ENCODE data around the gene TM9SF1. TPM values are rescaled to one million over a fixed set of nuclear protein-coding genes. Genes with fewer than 3 reads are reported as not detected.

TM9SF1 gene
- total RNA-seq, 1 experiment from 2014 or later: 44.7 TPM

Small RNA genes within 50 kb of the gene (microRNA-seq; reads per million reads assigned to microRNA genes)
- gene MIR7703 (ENCODE audit: unreplicated experiment): not detected

Other genes with a start within 250 kb of the TM9SF1 start
- 13.5 TPM for gene DHRS4, start 241.7 kb downstream of the TM9SF1 start, total RNA-seq (2021; ENCODE audit: unreplicated experiment)
- 8.0 TPM for gene DHRS4L2, start 206.5 kb downstream of the TM9SF1 start, total RNA-seq (2021; ENCODE audit: unreplicated experiment)
- gene CARMIL3, start 143.4 kb downstream of the TM9SF1 start, total RNA-seq (2021; ENCODE audit: unreplicated experiment): 0.15 TPM
- gene CPNE6, start 123.9 kb downstream of the TM9SF1 start, total RNA-seq (2021; ENCODE audit: unreplicated experiment): not detected
- 24.5 TPM for gene PCK2, start 101.1 kb downstream of the TM9SF1 start, total RNA-seq (2021; ENCODE audit: unreplicated experiment)
- 37.4 TPM for gene DCAF11, start 80.7 kb downstream of the TM9SF1 start, total RNA-seq (2021; ENCODE audit: unreplicated experiment)
- gene NRL, start 80.5 kb downstream of the TM9SF1 start, total RNA-seq (2021; ENCODE audit: unreplicated experiment): 1.4 TPM
- gene FITM1, start 64.8 kb downstream of the TM9SF1 start, total RNA-seq (2021; ENCODE audit: unreplicated experiment): 0.46 TPM
- 130 TPM for gene PSME1, start 59.2 kb downstream of the TM9SF1 start, total RNA-seq (2021; ENCODE audit: unreplicated experiment)
- 42.5 TPM for gene EMC9, start 53.9 kb downstream of the TM9SF1 start, total RNA-seq (2021; ENCODE audit: unreplicated experiment)
- 188 TPM for gene PSME2, start 48.8 kb downstream of the TM9SF1 start, total RNA-seq (2021; ENCODE audit: unreplicated experiment)
- 48.6 TPM for gene RNF31, start 47.9 kb downstream of the TM9SF1 start, total RNA-seq (2021; ENCODE audit: unreplicated experiment)
- gene IRF9, start 34.2 kb downstream of the TM9SF1 start, total RNA-seq (2021; ENCODE audit: unreplicated experiment): 24.5 TPM
- gene REC8, start 23.4 kb downstream of the TM9SF1 start, total RNA-seq (2021; ENCODE audit: unreplicated experiment): 9.8 TPM
- gene IPO4, start 6.6 kb downstream of the TM9SF1 start, total RNA-seq (2021; ENCODE audit: unreplicated experiment): 103 TPM
- not detected for gene TSSK4, start 10.3 kb upstream of the TM9SF1 start, total RNA-seq (2021; ENCODE audit: unreplicated experiment)
- gene CHMP4A, start 18.0 kb upstream of the TM9SF1 start, total RNA-seq (2021; ENCODE audit: unreplicated experiment): 42.4 TPM
- gene MDP1, start 20.6 kb upstream of the TM9SF1 start, total RNA-seq (2021; ENCODE audit: unreplicated experiment): 8.9 TPM
- gene NEDD8, start 36.9 kb upstream of the TM9SF1 start, total RNA-seq (2021; ENCODE audit: unreplicated experiment): 155 TPM
- 45.9 TPM for gene GMPR2, start 37.5 kb upstream of the TM9SF1 start, total RNA-seq (2021; ENCODE audit: unreplicated experiment)
- 53.8 TPM for gene TINF2, start 47.2 kb upstream of the TM9SF1 start, total RNA-seq (2021; ENCODE audit: unreplicated experiment)
- 2.3 TPM for gene TGM1, start 67.7 kb upstream of the TM9SF1 start, total RNA-seq (2021; ENCODE audit: unreplicated experiment)
- gene RABGGTA, start 76.2 kb upstream of the TM9SF1 start, total RNA-seq (2021; ENCODE audit: unreplicated experiment): 30.9 TPM
- gene DHRS1, start 104.3 kb upstream of the TM9SF1 start, total RNA-seq (2021; ENCODE audit: unreplicated experiment): 8.9 TPM
- 25.3 TPM for gene NOP9, start 104.4 kb upstream of the TM9SF1 start, total RNA-seq (2021; ENCODE audit: unreplicated experiment)
- gene CIDEB, start 112.5 kb upstream of the TM9SF1 start, total RNA-seq (2021; ENCODE audit: unreplicated experiment): 0.18 TPM
- 6.9 TPM for gene LTB4R2, start 114.7 kb upstream of the TM9SF1 start, total RNA-seq (2021; ENCODE audit: unreplicated experiment)
- 4.8 TPM for gene LTB4R, start 116.1 kb upstream of the TM9SF1 start, total RNA-seq (2021; ENCODE audit: unreplicated experiment)
- 0.21 TPM for gene ADCY4, start 139.6 kb upstream of the TM9SF1 start, total RNA-seq (2021; ENCODE audit: unreplicated experiment)
- not detected for gene RIPK3, start 144.6 kb upstream of the TM9SF1 start, total RNA-seq (2021; ENCODE audit: unreplicated experiment)
- 0.36 TPM for gene NFATC4, start 172.7 kb upstream of the TM9SF1 start, total RNA-seq (2021; ENCODE audit: unreplicated experiment)
- gene NYNRIN, start 203.6 kb upstream of the TM9SF1 start, total RNA-seq (2021; ENCODE audit: unreplicated experiment): 0.31 TPM
- 1.0 TPM for gene CBLN3, start 234.2 kb upstream of the TM9SF1 start, total RNA-seq (2021; ENCODE audit: unreplicated experiment)
- gene KHNYN, start 234.5 kb upstream of the TM9SF1 start, total RNA-seq (2021; ENCODE audit: unreplicated experiment): 37.6 TPM
- gene SDR39U1, start 247.3 kb upstream of the TM9SF1 start, total RNA-seq (2021; ENCODE audit: unreplicated experiment): 54.2 TPM

Measured in Panc1 (cell line).